ENCODE data around the gene UBE2K.

DNA sequence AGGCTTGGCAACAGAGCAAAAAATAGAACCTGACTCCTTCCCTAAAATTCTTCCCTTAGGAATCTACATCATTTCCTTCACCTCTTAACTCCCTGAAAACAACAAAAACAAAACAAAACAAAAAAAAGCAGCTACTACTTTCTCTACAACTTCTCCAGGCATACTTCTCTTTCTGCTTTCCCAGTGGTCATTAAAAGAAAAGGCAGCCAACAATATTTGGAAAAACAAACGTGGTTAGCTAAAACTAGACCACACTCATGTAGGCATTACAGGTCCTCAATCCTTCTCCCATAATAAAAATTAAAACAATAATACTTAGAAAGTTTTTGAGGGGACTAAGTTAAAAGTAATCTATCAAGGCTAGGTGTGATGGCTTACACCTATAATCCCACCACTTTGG is 30.2 kb upstream of the UBE2K start:
- TF ChIP-seq POLR2A (IDR thresholded peaks at IDR 0.05; ENCODE audit: low read depth) (no peak), POLR2AphosphoS5 (IDR thresholded peaks at IDR 0.05) (no peak)

All from esophagus muscularis mucosa (tissue), 2 donors.